Skeletal muscle tissue (tissue), 4 donors: Measurements from ENCODE around the gene PPIF. TPM values are rescaled to one million over a fixed set of nuclear protein-coding genes. Genes with fewer than 3 reads are reported as not detected.

Source experiments
- H3K27ac ChIP-seq: one replicate; pipeline ENCODE4 v1.7.0; 2013; ENCODE audit warnings: mild to moderate bottlenecking, low read depth, low read length, inconsistent platforms
- H3K27me3 ChIP-seq, 3 donors: one replicate each; pipeline ENCODE4 v1.7.0; 2013; ENCODE audit warnings: low read length in 3 of 3; ENCODE audit not compliant: control insufficient read depth in 3 of 3, insufficient read depth in 3 of 3
- H3K36me3 ChIP-seq, 3 donors: one replicate each; pipeline ENCODE4 v1.7.0; 2013; ENCODE audit warnings: low read length in 3 of 3; ENCODE audit not compliant: control insufficient read depth in 3 of 3, insufficient read depth in 3 of 3
- H3K4me1 ChIP-seq, 3 donors: one replicate each; pipeline ENCODE4 v1.7.0; 2013; ENCODE audit warnings: low read length in 3 of 3, mild to moderate bottlenecking in 3 of 3; ENCODE audit not compliant: control insufficient read depth in 3 of 3, insufficient read depth in 3 of 3
- H3K4me3 ChIP-seq, 3 donors: one replicate each; pipeline ENCODE4 v1.7.0; 2013; ENCODE audit warnings: low read length in 3 of 3
- H3K9ac ChIP-seq, 3 donors: one replicate each; pipeline ENCODE4 v1.7.0; 2013; ENCODE audit warnings: low read length in 3 of 3, mild to moderate bottlenecking in 3 of 3, moderate library complexity in 2 of 3, low read depth in 1 of 3
- H3K9me3 ChIP-seq, 3 donors: one replicate each; pipeline ENCODE4 v1.7.0; 2013; ENCODE audit warnings: low read length in 3 of 3; ENCODE audit not compliant: control insufficient read depth in 3 of 3
- total RNA-seq: library from RNA; depleted of rRNA; stranded (reverse); fragments of >200 nt; gene quantifications from one replicate; pipeline ENCODE4 v1.2.3, GENCODE V29; 2014
- donor health status: Osteomylitis.

PPIF gene
- total RNA-seq, 1 donor from 2014 or later = 9.9 TPM

DNA sequence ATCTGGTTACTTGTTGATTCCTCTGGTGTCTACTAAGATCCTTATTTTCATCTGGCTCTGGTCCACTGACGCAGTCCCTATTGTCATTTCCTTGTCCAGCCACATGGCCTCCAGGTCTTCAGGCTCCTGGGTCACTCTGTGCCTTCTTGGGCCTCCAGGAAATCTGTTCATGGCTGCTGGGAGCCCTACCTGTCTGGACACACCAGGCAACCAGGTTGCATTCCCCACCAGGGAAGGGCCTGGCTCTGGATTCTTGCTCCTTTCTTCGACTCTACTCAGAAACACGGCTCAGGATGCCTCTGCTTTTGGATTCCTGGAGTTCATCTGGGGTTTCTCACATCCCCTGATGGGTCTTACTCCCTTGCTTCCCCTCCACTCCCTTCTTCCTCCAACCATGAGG lies 8.0 kb upstream of the PPIF start:
- Histone ChIP-seq H3K27ac (no peak overlapping the region), H3K9ac (no peak overlapping the region)

DNA sequence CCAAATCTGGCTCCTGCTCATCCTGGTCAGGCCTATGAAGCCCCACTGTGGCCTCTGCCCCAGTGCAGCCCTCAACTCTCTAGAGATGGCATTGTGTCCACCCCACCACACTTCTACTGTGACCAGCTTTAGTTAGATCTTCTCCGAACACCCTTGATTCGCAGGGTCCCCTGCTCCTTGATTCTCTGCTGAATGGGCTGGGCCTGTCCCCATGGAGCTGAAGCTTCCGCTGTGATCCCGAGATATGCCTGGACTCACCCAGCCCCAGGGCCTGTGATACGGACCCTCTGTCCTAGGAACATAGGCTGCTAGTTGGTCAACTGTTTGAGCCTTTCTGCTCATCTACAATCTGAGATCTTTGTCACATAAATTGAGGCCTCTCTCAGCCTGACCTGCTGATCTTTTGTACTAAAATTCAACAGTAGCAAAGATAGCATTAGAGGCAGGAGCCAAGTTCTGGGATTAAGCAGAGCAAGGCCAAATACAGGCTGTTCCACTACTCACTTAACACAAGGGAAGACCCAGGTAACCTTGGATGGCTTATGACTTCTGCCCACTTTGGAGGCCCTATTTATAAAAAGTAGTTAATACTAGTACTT lies 6.5 kb upstream of the PPIF start:
- Histone ChIP-seq H3K36me3 (no peaks in the 10 kb centered on the region), H3K27ac (no peak overlapping the region), H3K9me3 (no peaks in the 10 kb centered on the region), H3K4me1 (peaks cover 4 to 24% (median 11%) of the 10 kb centered on the region in 3 donors), H3K9ac (no peak overlapping the region), H3K27me3 (no peaks in the 10 kb centered on the region), H3K4me3 (no peak overlapping the region)

More for the DNA sequence above, 8.0 kb upstream of the PPIF start:
- H3K9me3 ChIP-seq = no peaks in the 10 kb centered on the region
- H3K4me1 ChIP-seq = peaks cover 4 to 31% (median 22%) of the 10 kb centered on the region in 3 donors
- H3K36me3 ChIP-seq = no peaks in the 10 kb centered on the region
- H3K27me3 ChIP-seq = no peaks in the 10 kb centered on the region
- H3K4me3 ChIP-seq = no peak overlapping the region

DNA sequence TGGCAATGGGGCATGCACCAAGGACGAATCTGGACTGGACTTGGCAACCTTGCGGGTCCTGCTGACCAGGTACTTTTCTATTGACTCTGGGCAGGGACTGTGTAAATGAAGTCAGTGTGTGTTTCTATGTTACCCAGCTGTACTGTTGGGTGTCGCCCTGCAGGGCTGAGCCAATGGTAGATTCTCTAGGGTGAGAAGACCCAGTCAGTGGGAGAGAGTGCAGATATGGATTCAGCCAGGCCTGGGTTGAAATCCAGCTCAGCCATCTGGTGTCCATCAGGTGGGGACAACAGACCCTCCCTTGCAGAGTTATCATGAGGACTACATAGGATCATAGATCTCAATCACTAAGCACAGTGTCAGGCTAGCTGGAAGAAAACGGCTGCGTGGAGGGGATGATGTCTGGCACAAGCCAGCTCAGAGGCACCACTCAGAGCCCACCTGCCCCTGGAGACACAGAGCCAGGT lies 4.9 kb upstream of the PPIF start:
- H3K36me3 ChIP-seq = no peaks in the 10 kb centered on the region
- no peaks in the 10 kb centered on the region for H3K9me3 ChIP-seq
- no peak overlapping the region for H3K9ac ChIP-seq
- H3K27ac ChIP-seq = no peak overlapping the region
- H3K4me3 ChIP-seq = no peak overlapping the region
- H3K4me1 ChIP-seq = peaks cover 7 to 24% (median 10%) of the 10 kb centered on the region in 3 donors
- no peaks in the 10 kb centered on the region for H3K27me3 ChIP-seq

DNA sequence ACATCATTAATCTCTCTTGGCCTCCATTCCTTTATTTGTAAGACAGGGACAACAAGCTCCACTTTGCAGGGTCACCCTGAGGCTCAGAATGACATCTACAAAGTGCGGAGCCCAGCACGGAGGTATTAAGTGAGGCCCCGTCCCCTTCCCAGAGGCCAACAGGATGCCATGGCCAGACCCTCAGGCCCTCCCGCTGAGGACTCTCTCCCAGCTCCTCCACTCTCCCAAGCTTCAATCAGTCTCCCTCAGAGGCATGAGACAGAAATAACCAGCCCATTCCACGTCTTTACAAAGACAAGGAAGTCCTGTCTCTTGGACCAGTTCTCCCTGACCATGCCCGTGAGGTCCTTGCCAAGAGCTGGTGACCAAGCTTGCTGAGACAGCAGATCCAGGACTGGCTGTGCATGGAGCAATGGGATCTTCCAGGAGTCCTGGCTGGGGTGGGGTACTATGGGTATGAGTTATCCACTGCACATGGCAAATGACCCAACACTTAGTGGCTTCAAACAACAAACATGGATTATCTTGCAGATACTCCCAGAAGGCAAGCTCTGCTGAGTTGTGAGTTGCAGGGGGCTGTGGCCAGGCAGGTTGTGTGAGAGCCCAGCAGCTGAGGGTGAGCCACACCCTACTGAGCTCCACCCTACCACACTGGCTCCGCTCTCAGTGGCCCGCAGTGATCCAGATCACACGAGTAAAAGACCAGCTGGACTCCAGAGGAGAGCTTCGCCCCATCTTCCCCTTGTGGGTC lies 4.3 kb upstream of the PPIF start:
- Histone ChIP-seq H3K27ac (no peak overlapping the region), H3K4me1 (peaks cover 10 to 28% (median 14%) of the 10 kb centered on the region in 3 donors), H3K36me3 (no peaks in the 10 kb centered on the region), H3K9me3 (no peaks in the 10 kb centered on the region), H3K9ac (no peak overlapping the region), H3K4me3 (no peak overlapping the region), H3K27me3 (no peaks in the 10 kb centered on the region)

DNA sequence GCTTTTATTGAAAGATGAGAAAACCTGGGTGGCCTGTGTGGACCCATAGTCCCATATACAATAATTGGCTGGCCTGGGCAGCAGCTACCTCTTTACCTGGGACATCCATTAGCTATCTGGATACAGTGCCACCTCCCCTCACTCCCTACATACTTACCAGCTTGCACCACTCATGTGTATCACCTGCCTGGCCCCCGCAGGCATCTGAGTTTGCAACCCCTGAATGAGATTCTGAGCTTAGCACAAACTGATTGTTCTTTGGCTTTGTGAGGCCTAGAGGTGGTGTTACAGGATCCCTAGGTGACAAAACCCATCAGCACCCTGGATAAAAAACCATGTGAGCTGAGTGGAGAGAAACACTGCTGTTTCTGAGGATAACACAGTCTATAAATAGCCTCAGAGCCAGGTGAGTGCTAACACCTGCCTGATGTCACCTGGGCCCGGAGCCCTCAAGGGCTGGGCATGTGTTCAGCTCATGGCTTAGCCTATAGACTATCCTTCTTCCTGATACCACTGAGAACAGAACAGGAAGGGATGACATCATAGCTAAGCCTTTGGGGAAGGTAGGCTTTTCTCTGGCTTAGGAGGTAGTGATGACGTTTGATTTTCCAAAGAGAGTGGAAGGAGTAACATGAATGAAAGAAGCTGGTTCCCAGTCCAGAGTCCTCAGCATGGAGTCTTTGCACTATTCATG lies 2.6 kb upstream of the PPIF start:
- Histone ChIP-seq H3K36me3 (peaks cover 6 to 10% (median 7%) of the 10 kb centered on the region in 3 donors), H3K9me3 (no peaks in the 10 kb centered on the region), H3K4me1 (peaks cover 16 to 40% (median 31%) of the 10 kb centered on the region in 3 donors), H3K4me3 (no peak overlapping the region), H3K27me3 (no peaks in the 10 kb centered on the region), H3K9ac (no peak overlapping the region), H3K27ac (no peak overlapping the region)

DNA sequence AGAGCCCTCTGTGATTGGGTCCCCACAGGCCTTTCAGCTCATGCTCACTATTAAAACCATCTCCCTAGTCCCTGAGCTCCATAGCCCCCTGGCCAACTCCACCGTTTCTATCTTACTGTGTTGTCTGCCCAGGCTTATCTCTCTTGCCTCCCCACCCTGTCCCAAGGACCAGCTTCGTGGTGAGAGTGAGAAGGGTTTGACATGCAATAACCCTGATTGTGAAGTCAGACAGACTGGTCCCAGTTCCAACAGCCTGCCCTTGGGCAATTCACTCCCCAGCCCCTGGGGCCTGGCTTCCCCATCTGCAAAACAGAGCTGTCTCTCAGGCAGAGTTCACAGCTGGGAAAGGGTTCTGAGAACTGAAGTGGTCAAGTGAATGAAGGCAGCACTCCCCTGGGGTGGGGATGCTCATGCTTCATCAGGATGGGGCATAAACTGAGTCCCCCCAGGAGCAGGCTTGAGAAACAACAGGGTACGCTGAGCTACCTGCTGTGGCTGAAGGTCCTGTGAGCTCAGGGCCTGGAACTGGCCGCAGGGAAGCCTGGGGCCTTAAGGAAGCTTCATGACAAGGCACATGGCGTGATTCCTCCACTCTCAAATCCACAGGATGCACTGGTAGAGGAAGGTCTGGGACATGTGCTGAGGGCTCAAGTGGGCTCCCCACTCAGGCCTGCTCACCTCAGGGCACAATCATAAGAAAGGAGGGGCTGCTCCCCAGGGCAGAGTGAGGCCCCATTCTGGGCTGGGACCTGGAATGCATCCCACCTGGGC lies 1.8 kb upstream of the PPIF start:
- Histone ChIP-seq H3K27me3 (no peaks in the 10 kb centered on the region), H3K9ac (peak overlapping the region in 1 of 3 donors; percentile 14), H3K9me3 (no peaks in the 10 kb centered on the region), H3K27ac (no peak overlapping the region), H3K36me3 (peaks cover 14 to 18% (median 14%) of the 10 kb centered on the region in 3 donors), H3K4me1 (peaks cover 16 to 40% (median 35%) of the 10 kb centered on the region in 3 donors), H3K4me3 (no peak overlapping the region)

DNA sequence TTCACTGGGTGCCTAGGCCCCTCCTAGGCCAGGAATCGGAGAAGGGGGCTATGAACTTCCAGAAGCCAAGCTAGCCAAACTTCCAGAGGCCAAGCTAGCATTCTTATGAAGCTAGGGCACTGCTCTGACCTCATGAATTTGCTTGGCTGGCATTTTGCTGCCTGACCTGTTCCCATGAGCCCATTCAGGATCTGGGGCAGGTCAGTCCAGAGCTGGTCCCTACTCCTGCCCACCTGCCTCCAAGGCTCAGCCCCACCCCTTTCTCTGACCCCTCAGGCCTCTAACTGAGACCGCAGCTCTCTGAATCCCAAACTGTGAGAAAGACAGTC lies 1.3 kb upstream of the PPIF start:
- H3K4me3 ChIP-seq = no peak overlapping the region
- peak overlapping the region in 1 of 3 donors; percentile 14 for H3K9ac ChIP-seq
- H3K27me3 ChIP-seq = no peaks in the 10 kb centered on the region
- H3K27ac ChIP-seq = no peak overlapping the region
- no peaks in the 10 kb centered on the region for H3K9me3 ChIP-seq
- peaks cover 16 to 36% (median 35%) of the 10 kb centered on the region in 3 donors for H3K4me1 ChIP-seq
- H3K36me3 ChIP-seq = peaks cover 19 to 23% (median 20%) of the 10 kb centered on the region in 3 donors

DNA sequence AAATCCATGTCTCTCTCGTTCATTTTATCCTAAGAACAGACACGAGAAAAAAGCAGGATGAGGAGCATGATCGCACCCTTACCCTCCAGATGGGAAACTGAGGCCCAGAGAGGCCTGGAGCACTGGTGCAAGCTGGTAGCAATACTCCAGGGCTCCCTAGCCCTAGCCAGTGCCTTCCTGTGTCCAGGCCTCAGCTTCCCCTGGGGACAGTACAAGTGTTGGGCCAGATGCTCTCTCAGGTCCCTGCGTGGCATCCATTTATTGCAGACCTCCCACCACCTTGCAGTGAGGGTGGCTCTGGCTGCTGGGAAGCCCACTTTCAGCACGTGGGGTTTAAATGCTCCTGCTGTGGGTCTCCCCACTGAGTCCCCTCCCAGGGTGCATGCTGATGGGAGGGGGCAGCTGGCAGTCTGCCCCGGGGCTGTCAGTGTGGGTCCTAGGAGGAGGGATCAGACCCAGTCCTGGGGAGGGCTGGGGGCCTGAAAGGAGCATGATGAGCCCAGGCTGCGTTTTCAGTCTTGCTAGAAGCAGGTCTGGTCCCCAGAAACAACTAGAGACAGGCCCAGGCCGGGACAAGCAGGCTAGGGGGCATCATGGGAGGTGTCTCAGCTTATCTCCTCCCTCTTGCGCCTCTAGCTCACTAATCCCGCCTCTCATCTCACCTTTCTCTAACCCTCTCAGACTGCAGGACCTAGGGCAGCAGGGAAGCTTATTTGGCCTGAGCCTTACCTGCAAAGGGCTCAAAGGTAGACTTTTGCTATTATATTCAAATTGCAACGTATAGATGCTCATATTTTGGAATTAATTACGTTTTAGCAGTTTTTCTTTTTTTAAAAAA lies 662 bp upstream of the PPIF start:
- peak overlapping the region in 2 of 3 donors; percentile 45 to 60 for H3K9ac ChIP-seq
- H3K36me3 ChIP-seq = peaks cover 23 to 27% (median 24%) of the 10 kb centered on the region in 3 donors
- H3K27me3 ChIP-seq = no peaks in the 10 kb centered on the region
- peak overlapping the region; percentile 90 for H3K27ac ChIP-seq
- peak overlapping the region in 1 of 3 donors; percentile 13 for H3K4me3 ChIP-seq
- no peaks in the 10 kb centered on the region for H3K9me3 ChIP-seq
- H3K4me1 ChIP-seq = peaks cover 16 to 35% (median 35%) of the 10 kb centered on the region in 3 donors
